Neural progenitor cell (in vitro differentiated cells): Measurements from ENCODE around the gene ALOX12B. TPM values are rescaled to one million over a fixed set of nuclear protein-coding genes. Genes with fewer than 3 reads are reported as not detected.
A peak's percentile ranks its signal among the peaks of the same experiment; 100 is the strongest.

Experiments
- DNase-seq: peaks from one replicate; pipeline ENCODE4 v3.0.0-alpha.2; 2016; ENCODE audit warnings: low spot score
- H2AFZ ChIP-seq: fragments of 200-600 bp; sonication (generic); replicated peaks from 2 replicates; pipeline ENCODE4 v1.6.1; 2016; ENCODE audit warnings: antibody characterized with exemption
- H3F3A ChIP-seq: fragments of 200-600 bp; sonication (generic); 2 replicates; pipeline ENCODE4 v1.6.1; 2016; ENCODE audit warnings: antibody characterized with exemption, low read depth
- H3K27ac ChIP-seq: fragments of 200-600 bp; sonication (generic); 2 replicates; pipeline ENCODE4 v1.5.1; 2016; ENCODE audit warnings: mild to moderate bottlenecking
- H3K27me3 ChIP-seq: fragments of 200-600 bp; sonication (generic); 2 replicates; pipeline ENCODE4 v1.6.1; 2016; ENCODE audit warnings: mild to moderate bottlenecking, moderate library complexity
- H3K36me3 ChIP-seq: fragments of 200-600 bp; sonication (generic); 2 replicates; pipeline ENCODE4 v1.5.1; 2016
- H3K4me1 ChIP-seq: fragments of 200-600 bp; sonication (generic); 2 replicates; pipeline ENCODE4 v1.6.1; 2016; ENCODE audit warnings: mixed run types
- H3K4me2 ChIP-seq: fragments of 200-600 bp; sonication (generic); 2 replicates; pipeline ENCODE4 v1.6.1; 2016
- H3K4me3 ChIP-seq: fragments of 200-600 bp; sonication (generic); 2 replicates; pipeline ENCODE4 v1.5.1; 2016
- H3K79me2 ChIP-seq: fragments of 200-600 bp; sonication (generic); 2 replicates; pipeline ENCODE4 v1.6.1; 2016; ENCODE audit warnings: low read depth
- H3K9ac ChIP-seq: fragments of 200-600 bp; sonication (generic); 2 replicates; pipeline ENCODE4 v1.6.1; 2016
- H3K9me3 ChIP-seq: fragments of 200-600 bp; sonication (generic); 2 replicates; pipeline ENCODE4 v1.5.1; 2016; ENCODE audit warnings: low read depth
- H4K20me1 ChIP-seq: fragments of 200-600 bp; sonication (generic); 2 replicates; pipeline ENCODE4 v1.6.1; 2016; ENCODE audit warnings: low read depth
- H3K27ac Mint-ChIP-seq: 3 replicates; pipeline ENCODE4 v1.8.0; 2021; ENCODE audit warnings: mixed read lengths
- H3K27me3 Mint-ChIP-seq: 2 replicates; pipeline ENCODE4 v1.8.0; 2022; ENCODE audit warnings: low read depth, mild to moderate bottlenecking, inconsistent platforms, moderate library complexity, mixed read lengths; ENCODE audit not compliant: insufficient read depth
- H3K36me3 Mint-ChIP-seq: 3 replicates; pipeline ENCODE4 v1.8.0; 2021; ENCODE audit warnings: mixed read lengths
- H3K4me1 Mint-ChIP-seq: 3 replicates; pipeline ENCODE4 v1.8.0; 2021; ENCODE audit warnings: mixed read lengths
- H3K4me3 Mint-ChIP-seq: 3 replicates; pipeline ENCODE4 v1.8.0; 2021; ENCODE audit warnings: mild to moderate bottlenecking, moderate library complexity, mixed read lengths
- H3K9me3 Mint-ChIP-seq: 3 replicates; pipeline ENCODE4 v1.8.0; 2020; ENCODE audit warnings: mixed read lengths
- EZH2 ChIP-seq: fragments of 200-600 bp; sonication (generic); IDR thresholded peaks from 2 replicates; pipeline ENCODE4 v1.6.1; 2017; ENCODE audit warnings: antibody characterized with exemption, mild to moderate bottlenecking, moderate library complexity
- EZH2phosphoT487 ChIP-seq: fragments of 200-600 bp; sonication (generic); IDR thresholded peaks from 2 replicates; pipeline ENCODE4 v1.6.1; 2017; ENCODE audit warnings: antibody characterized with exemption
- total RNA-seq: library from RNA; depleted of rRNA; stranded (reverse); fragments of >200 nt; gene quantifications from 2 replicates; pipeline ENCODE4 v1.2.3, GENCODE V29; 2015; ENCODE audit warnings: low replicate concordance
- TF ChIP-seq, protein P1 (sequence below): fragments of 200-600 bp; sonication (generic); IDR thresholded peaks from 2 replicates; pipeline ENCODE4 v1.5.1; 2017; ENCODE audit warnings: antibody characterized with exemption, mild to moderate bottlenecking

ALOX12B gene
- total RNA-seq, 1 donor from 2014 or later: not detected

DNA sequence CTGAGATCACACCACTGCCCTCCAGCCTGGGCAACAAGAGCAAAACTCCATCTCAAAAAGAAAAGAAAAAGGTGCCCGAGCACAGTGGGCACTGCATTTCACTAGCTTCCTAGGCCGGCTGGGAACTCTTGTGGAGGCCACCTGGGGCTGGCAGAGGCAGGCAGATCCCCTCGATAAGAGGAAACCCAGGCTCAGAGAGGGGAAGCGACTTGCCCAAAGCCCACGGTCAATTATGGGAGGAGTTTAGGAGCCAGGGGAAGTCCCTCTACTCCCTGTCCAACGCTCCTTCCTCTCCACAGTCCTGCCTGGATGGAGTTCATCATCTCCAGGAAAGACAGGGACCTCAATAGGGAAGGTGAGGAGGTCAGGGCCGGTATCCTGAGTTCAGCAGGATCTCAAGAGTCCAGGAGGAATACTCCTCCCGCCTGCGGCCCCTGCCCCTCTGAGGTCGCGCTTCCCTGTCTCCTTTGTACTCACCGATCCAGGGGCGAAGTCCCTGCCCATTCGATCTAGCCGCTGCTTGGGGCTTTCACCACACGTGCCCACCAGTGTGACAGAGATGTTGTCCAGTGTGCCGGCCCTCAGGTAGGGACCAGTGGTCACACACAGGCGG lies 30.0 kb upstream of the ALOX12B start:
- H3K4me2 ChIP-seq: peak overlapping the region; percentile 90
- H3K9me3 ChIP-seq: no peaks in the 10 kb centered on the region
- Mint-ChIP-seq H3K4me3 (peak overlapping the region; percentile 91), H3K36me3 (peaks cover 5% of the 10 kb centered on the region), H3K27ac (no peak overlapping the region), H3K9me3 (peaks cover 18% of the 10 kb centered on the region), H3K27me3 (peaks cover 71% of the 10 kb centered on the region), H3K4me1 (peaks cover 31% of the 10 kb centered on the region)
- no peaks in the 10 kb centered on the region for H3K79me2 ChIP-seq
- peaks cover 37% of the 10 kb centered on the region for H3F3A ChIP-seq
- TF ChIP-seq, protein P1, sequence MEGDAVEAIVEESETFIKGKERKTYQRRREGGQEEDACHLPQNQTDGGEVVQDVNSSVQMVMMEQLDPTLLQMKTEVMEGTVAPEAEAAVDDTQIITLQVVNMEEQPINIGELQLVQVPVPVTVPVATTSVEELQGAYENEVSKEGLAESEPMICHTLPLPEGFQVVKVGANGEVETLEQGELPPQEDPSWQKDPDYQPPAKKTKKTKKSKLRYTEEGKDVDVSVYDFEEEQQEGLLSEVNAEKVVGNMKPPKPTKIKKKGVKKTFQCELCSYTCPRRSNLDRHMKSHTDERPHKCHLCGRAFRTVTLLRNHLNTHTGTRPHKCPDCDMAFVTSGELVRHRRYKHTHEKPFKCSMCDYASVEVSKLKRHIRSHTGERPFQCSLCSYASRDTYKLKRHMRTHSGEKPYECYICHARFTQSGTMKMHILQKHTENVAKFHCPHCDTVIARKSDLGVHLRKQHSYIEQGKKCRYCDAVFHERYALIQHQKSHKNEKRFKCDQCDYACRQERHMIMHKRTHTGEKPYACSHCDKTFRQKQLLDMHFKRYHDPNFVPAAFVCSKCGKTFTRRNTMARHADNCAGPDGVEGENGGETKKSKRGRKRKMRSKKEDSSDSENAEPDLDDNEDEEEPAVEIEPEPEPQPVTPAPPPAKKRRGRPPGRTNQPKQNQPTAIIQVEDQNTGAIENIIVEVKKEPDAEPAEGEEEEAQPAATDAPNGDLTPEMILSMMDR: no peak
- TF ChIP-seq EZH2phosphoT487 (peak; percentile 19), EZH2 (peak; percentile 71)
- H3K27ac ChIP-seq: no peak overlapping the region
- no peak for DNase-seq
- no peaks in the 10 kb centered on the region for H3K4me1 ChIP-seq
- no peaks in the 10 kb centered on the region for H3K36me3 ChIP-seq
- H2AFZ ChIP-seq: peak overlapping the region; percentile 87
- no peak overlapping the region for H3K9ac ChIP-seq
- peaks cover 10% of the 10 kb centered on the region for H4K20me1 ChIP-seq
- H3K4me3 ChIP-seq: peak overlapping the region; percentile 75
- H3K27me3 ChIP-seq: peaks cover 69% of the 10 kb centered on the region

DNA sequence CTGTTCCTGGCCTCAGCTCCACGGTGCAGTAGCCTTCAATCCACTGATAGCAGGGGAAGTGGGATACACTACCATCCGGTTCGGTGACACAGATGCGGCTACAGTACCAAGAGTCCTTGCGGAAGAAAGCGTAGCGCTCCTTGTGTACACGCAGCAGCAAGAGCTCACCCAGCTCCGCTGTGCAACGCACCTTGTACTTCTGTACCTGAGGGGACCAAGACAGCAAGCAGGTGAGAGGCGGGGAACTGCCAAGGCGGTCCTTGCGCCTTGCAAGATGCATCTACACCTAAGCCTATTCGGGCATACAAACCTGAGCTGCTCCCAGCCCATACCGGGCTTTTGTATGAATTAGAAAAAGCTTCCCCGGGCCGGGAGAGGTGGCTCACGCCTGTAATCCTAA lies 29.3 kb upstream of the ALOX12B start:
- peaks cover 18% of the 10 kb centered on the region for H3K9me3 Mint-ChIP-seq
- H3K27me3 Mint-ChIP-seq: peaks cover 73% of the 10 kb centered on the region
- H3K4me3 Mint-ChIP-seq: peak overlapping the region; percentile 91
- Histone ChIP-seq H3K27ac (no peak overlapping the region), H3K4me3 (no peak overlapping the region), H3K36me3 (no peaks in the 10 kb centered on the region), H3K27me3 (peaks cover 69% of the 10 kb centered on the region), H2AFZ (no peak overlapping the region), H3F3A (peaks cover 35% of the 10 kb centered on the region), H3K9ac (no peak overlapping the region), H3K79me2 (no peaks in the 10 kb centered on the region), H3K9me3 (no peaks in the 10 kb centered on the region), H4K20me1 (peaks cover 10% of the 10 kb centered on the region), H3K4me2 (no peak overlapping the region), H3K4me1 (no peaks in the 10 kb centered on the region)
- peaks cover 31% of the 10 kb centered on the region for H3K4me1 Mint-ChIP-seq
- peaks cover 5% of the 10 kb centered on the region for H3K36me3 Mint-ChIP-seq
- DNase-seq: no peak
- H3K27ac Mint-ChIP-seq: no peak overlapping the region
- TF ChIP-seq EZH2 (no peak), EZH2phosphoT487 (no peak)
- TF ChIP-seq, protein P1: no peak

DNA sequence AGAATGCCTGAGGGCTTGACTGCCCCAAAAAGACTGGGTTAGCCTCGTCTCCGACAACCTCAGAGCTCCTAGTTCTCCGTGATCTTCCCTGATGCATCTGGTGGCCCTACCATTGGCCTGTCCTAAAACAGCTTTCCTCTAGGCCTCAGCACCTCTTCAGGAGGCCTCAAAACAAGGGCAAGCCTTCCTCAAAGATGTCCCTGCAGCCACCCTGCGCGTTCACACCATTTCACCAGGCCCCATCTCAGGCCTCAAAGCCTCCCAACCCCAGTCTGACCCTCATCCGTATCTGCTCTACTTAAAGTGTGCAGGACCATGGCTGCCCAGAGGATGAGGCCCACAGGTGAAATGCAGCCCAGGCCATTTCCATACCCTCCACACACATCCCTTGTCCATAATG lies 23.4 kb upstream of the ALOX12B start:
- H3K4me3 ChIP-seq: no peak overlapping the region
- no peak overlapping the region for H3K4me2 ChIP-seq
- H3K27me3 ChIP-seq: peaks cover 87% of the 10 kb centered on the region
- H2AFZ ChIP-seq: no peak overlapping the region
- no peak for DNase-seq
- no peak overlapping the region for H3K9ac ChIP-seq
- Mint-ChIP-seq H3K4me3 (peak overlapping the region; percentile 66), H3K4me1 (peaks cover 4% of the 10 kb centered on the region), H3K36me3 (no peaks in the 10 kb centered on the region), H3K27ac (no peak overlapping the region), H3K9me3 (no peaks in the 10 kb centered on the region), H3K27me3 (peaks cover 55% of the 10 kb centered on the region)
- H3K36me3 ChIP-seq: no peaks in the 10 kb centered on the region
- H3K27ac ChIP-seq: no peak overlapping the region
- no peaks in the 10 kb centered on the region for H4K20me1 ChIP-seq
- no peaks in the 10 kb centered on the region for H3K79me2 ChIP-seq
- no peaks in the 10 kb centered on the region for H3F3A ChIP-seq
- H3K9me3 ChIP-seq: no peaks in the 10 kb centered on the region
- peaks cover 2% of the 10 kb centered on the region for H3K4me1 ChIP-seq
- TF ChIP-seq EZH2phosphoT487 (no peak), EZH2 (no peak)
- TF ChIP-seq, protein P1: no peak
